GM12875 (cell line): ENCODE data around the gene CNOT2.
"Not testable (repeated sequence)": the region's sequence is repeated elsewhere in the genome, so short reads cannot be mapped to it uniquely, and the experiment has no call there.

Source experiments
- H3K4me3 ChIP-seq: one replicate; pipeline ENCODE4 v1.5.1; 2011; ENCODE audit warnings: low read depth, low read length, control low read depth
- TF ChIP-seq, protein P1 (sequence below): IDR thresholded peaks from 2 replicates; pipeline ENCODE4 v1.5.1; 2011; ENCODE audit warnings: low read depth, mild to moderate bottlenecking, control low read depth, inconsistent platforms, low read length, moderate library complexity, borderline replicate concordance; ENCODE audit not compliant: insufficient read depth

Gene CNOT2

DNA sequence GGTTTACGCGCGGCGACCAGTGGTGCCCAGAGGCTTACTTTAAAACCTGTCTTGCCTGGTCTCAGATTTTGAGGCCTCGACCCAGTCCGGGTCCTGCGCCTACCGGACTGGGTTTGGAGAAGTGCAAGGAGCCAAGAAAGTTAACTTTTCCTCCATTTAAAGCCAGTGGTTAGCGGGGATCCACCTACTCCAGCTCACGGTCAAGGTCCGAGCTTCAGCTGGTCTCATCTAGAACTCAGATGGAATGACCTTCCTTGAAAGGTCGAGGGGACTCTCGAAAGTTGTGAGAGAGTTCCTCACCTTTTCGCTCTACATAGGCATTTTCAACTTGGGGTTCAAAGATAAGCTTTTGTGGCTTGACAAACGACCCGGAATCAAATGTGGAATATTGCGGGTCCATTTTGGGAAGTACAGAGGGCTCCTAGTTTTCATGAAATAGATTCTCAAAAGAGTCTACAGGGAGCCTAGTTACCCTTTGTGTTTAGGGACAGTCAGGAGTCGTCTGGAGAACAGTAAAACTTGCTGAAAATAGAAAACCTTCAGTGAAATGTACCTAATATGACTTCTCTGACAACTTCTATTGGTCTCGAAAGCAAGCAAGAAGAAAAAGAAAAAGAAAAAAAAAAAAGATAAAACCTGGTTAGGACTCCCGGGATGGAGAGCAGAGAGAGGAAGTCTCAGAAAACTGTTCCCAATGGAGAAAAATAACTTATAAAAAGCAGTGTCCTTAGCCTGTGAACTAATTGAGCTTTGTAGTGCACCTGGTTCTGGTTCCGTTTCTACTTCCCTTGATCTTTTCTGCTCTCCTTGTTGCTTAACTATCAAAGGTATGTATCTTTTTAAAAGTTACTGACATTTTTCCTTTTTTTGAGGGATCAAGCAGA lies 124.3 kb downstream of the CNOT2 start:
- peak overlapping the region; percentile 50 for H3K4me3 ChIP-seq
- TF ChIP-seq, protein P1, sequence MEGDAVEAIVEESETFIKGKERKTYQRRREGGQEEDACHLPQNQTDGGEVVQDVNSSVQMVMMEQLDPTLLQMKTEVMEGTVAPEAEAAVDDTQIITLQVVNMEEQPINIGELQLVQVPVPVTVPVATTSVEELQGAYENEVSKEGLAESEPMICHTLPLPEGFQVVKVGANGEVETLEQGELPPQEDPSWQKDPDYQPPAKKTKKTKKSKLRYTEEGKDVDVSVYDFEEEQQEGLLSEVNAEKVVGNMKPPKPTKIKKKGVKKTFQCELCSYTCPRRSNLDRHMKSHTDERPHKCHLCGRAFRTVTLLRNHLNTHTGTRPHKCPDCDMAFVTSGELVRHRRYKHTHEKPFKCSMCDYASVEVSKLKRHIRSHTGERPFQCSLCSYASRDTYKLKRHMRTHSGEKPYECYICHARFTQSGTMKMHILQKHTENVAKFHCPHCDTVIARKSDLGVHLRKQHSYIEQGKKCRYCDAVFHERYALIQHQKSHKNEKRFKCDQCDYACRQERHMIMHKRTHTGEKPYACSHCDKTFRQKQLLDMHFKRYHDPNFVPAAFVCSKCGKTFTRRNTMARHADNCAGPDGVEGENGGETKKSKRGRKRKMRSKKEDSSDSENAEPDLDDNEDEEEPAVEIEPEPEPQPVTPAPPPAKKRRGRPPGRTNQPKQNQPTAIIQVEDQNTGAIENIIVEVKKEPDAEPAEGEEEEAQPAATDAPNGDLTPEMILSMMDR: no peak

DNA sequence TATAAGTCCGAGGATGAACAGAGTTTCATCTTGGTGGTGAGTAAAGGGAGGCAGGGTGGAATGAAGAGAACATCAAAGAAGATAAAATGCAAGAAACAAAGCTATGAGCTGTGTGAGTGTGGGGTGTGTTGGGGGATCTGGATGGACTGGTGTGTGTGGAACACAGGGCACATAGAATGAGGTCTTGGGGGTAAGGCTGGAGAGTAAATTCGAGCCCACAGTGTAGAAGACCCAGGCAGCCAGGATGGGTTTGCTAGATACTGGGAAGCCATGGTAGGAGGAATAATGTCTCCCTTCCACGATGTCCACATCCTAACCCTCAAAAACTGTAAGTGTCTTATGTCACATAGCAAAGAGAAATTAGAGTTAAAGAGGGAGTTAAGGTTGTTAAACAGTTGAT lies 129.6 kb downstream of the CNOT2 start:
- TF ChIP-seq, protein P1: no peak
- H3K4me3 ChIP-seq: no peak overlapping the region

DNA sequence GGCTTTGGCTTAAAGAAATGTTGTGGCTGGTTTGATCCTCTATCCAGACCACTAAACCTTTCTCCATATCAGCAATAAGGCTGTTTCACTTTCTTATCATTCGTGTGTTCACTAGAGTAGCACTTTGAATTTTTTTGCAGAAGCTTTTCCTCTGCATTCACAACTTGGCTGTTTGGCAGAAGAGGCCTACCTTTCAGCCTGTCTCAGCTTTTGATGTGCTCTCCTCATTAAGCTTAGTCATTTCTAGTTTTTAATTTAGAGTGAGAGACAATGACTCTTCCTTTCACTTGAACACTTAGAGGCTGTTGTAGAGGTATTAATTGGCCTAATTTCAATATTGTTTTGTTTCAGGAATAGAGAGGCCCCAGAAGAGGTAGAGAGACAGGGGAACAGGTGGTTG lies 136.6 kb downstream of the CNOT2 start:
- H3K4me3 ChIP-seq: no peak overlapping the region
- TF ChIP-seq, protein P1: no peak

DNA sequence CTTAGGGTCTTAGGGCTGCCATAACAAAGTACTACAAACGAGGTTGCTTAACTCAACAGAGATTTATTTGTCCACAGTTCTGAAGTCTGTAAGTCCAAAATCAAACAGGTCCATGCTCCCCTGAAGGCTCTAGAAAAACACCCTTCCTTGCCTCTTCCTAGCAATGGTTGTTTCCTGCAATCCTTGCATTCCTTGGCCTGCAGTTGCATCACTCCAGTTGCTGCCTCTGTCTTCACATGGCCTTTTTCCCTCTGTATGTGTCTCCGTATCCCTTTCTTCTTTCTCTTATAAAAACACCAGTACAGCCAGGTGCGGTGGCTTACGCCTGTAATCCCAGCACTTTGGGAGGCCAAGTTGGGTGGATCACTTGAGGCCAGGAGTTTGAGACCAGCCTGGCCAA lies 140.3 kb downstream of the CNOT2 start:
- TF ChIP-seq, protein P1: no peak
- H3K4me3 ChIP-seq: no peak overlapping the region

DNA sequence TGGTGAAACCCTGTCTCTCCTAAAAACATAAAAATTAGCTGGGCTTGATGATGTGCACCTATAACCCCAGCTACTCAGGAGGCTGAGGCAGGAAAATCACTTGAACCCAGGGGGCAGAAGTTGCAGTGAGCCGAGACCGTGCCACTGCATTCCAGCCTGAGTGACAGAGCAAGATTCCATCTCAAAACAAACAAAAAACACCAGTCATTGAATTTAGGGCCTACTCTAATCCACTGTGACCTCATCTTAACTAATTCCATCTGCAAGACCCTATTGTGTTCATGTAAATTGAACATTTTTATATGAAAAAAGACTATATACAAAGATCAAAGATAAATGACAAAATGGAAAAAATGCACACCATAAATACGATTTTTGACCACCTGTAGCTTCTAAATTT lies 140.7 kb downstream of the CNOT2 start:
- TF ChIP-seq, protein P1: no peak
- no peak overlapping the region for H3K4me3 ChIP-seq

DNA sequence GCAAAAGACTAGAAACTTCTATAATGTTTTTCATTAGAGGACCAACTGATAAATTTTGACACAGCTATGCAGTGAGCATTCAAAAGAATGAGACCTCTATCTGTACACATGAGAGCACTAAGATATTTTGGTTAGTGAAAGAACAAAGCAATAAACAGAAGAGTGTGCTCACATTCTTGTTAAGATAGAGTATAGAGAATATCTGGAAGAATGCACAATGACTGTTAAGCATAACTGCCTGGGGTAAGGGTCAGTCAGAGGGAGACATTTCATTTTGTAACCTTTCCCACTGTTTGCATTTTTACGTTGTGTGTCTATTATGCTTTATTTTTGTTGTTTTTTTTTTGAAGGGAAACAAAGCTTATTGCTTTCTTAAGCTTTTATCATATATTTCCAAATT lies 143.5 kb downstream of the CNOT2 start:
- H3K4me3 ChIP-seq: no peak overlapping the region
- TF ChIP-seq, protein P1: no peak

DNA sequence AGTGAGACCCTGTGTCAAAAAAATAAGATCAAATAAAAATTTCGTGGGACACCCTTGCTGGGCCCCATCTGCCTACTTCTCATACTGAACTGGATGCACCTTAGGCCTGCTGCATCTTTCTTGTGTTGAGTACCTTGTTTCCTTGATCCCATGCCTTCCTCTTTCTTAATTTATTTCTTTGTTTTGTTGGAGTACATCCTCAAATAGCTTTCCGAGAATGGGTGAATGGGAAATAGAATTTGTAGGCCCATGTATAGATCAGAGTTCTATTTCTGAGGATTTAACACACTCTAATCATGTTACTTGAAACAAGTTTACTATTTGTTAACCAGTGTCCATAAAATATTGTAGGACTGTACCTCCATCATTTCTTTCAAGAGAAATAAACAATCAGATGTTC lies 146.4 kb downstream of the CNOT2 start:
- TF ChIP-seq, protein P1: no peak
- H3K4me3 ChIP-seq: no peak overlapping the region

DNA sequence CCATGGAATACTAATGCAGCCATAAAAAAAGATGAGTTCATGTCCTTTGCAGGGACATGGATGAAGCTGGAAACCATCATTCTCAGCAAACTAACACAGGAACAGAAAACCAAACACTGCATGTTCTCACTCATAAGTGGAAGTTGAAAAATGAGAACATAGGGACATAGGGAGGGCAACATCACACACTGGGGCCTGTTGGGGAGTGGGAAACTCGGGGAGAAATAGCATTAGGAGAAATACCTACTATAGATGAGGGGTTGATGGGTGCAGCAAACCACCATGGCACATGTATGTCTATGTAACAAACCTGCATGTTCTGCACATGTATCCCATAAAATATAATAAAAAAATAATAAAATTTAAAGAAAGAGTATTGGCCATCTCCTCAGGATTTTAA lies 149.4 kb downstream of the CNOT2 start:
- H3K4me3 ChIP-seq: not testable (repeated sequence)
